22Rv1 (cell line): ENCODE data around the gene KIF26B.

Source experiments
- ZFX ChIP-seq: fragments of 450-650 bp; IDR thresholded peaks from 2 replicates; pipeline ENCODE4 v1.6.1; 2017; ENCODE audit warnings: antibody characterized with exemption, borderline replicate concordance
- TF ChIP-seq, protein P1 (sequence below): fragments of 450-650 bp; IDR thresholded peaks from 2 replicates; pipeline ENCODE4 v1.5.1; 2017; ENCODE audit warnings: mild to moderate bottlenecking

DNA sequence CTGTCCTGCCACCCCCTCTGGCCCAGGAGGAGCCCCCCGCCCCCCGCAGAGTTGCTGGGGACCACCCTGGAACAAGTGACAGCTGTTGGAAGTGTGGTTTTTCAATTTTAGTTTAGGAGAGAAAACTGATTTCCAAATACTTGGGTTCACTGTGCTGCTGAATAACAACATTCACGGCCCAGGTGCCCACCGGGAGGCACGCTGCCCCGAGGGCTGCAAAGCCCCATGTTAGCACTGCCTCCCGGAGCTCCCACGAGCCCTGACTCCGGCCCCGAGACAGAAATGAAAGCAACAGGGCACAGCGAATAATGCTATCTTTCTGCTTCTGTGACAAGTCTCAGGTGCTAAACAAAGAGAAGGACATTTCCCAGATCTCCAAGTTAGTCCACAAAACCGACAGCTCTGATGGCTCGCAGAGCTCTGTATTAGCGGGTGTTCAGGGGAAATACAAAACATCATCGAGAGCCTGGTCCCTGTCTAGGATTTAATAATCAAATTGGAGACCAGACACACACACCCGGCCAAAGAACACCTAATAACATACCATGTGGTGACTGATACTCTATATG, 451.5 kb downstream of the KIF26B start:
- TF ChIP-seq, protein P1, sequence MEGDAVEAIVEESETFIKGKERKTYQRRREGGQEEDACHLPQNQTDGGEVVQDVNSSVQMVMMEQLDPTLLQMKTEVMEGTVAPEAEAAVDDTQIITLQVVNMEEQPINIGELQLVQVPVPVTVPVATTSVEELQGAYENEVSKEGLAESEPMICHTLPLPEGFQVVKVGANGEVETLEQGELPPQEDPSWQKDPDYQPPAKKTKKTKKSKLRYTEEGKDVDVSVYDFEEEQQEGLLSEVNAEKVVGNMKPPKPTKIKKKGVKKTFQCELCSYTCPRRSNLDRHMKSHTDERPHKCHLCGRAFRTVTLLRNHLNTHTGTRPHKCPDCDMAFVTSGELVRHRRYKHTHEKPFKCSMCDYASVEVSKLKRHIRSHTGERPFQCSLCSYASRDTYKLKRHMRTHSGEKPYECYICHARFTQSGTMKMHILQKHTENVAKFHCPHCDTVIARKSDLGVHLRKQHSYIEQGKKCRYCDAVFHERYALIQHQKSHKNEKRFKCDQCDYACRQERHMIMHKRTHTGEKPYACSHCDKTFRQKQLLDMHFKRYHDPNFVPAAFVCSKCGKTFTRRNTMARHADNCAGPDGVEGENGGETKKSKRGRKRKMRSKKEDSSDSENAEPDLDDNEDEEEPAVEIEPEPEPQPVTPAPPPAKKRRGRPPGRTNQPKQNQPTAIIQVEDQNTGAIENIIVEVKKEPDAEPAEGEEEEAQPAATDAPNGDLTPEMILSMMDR = no peak
- TF ChIP-seq ZFX = no peak
